Gastroesophageal sphincter (tissue), 3 donors: ENCODE results near the gene UBL5.
"Not testable (repeated sequence)": the region's sequence is repeated elsewhere in the genome, so short reads cannot be mapped to it uniquely, and the experiment has no call there.

Experiments
- CTCF ChIP-seq, 4 experiments: fragments of 200-600 bp in 2 of 4; fragments of 450-650 bp in 2 of 4; sonication (generic) in 1 of 4; IDR thresholded peaks; one replicate each; pipeline ENCODE4 v1.5.1; 2017 to 2019; ENCODE audit warnings: antibody characterized with exemption in 4 of 4, mild to moderate bottlenecking in 2 of 4, moderate library complexity in 2 of 4
- EP300 ChIP-seq: sonication (generic); formaldehyde crosslinking; IDR thresholded peaks from one replicate; pipeline ENCODE4 v1.6.1; 2017; ENCODE audit warnings: antibody characterized with exemption, mild to moderate bottlenecking
- POLR2A ChIP-seq, 2 donors: fragments of 450-650 bp; IDR thresholded peaks; one replicate each; pipeline ENCODE4 v1.6.1; 2017; ENCODE audit warnings: antibody characterized with exemption in 2 of 2, mild to moderate bottlenecking in 2 of 2, moderate library complexity in 1 of 2
- POLR2AphosphoS5 ChIP-seq: sonication (generic); formaldehyde crosslinking; IDR thresholded peaks from one replicate; pipeline ENCODE4 v1.6.1; 2017; ENCODE audit warnings: antibody characterized with exemption

GRCh38 chr19:9791073-9791367, 36.7 kb upstream of the UBL5 start:
- not testable (repeated sequence) for TF ChIP-seq CTCF (IDR thresholded peaks at IDR 0.05); EP300; POLR2AphosphoS5; POLR2A (IDR thresholded peaks at IDR 0.05)
